ENCODE measurements around the gene SAFB.

Gene SAFB

GRCh38 chr19:5677580-5677979, 54.7 kb downstream of the SAFB start:
- Histone ChIP-seq H2AFZ (ENCODE audit: low read length) (no peak overlapping the region), H4K8ac (ENCODE audit: low read depth, low read length) (no peak overlapping the region), H3K27ac (replicated peaks; ENCODE audit: low read length) (no peak overlapping the region), H4K91ac (ENCODE audit: low read depth, low read length, poor library complexity) (no peak overlapping the region), H3K4ac (ENCODE audit: low read length) (no peak overlapping the region), H3K4me2 (ENCODE audit: insufficient read depth, low read length, poor library complexity, severe bottlenecking) (no peak overlapping the region), H2BK5ac (ENCODE audit: low read length) (peak overlapping the region; percentile 75), H3K27me3 (ENCODE audit: control insufficient read depth in 3 of 3, insufficient read depth in 3 of 3, low read depth in 1 of 3, low read length in 3 of 3) (no peaks in the 10 kb centered on the region), H3K36me3 (replicated peaks in 1 of 2; ENCODE audit: control insufficient read depth in 2 of 2, insufficient read depth in 2 of 2, low read length in 2 of 2) (peaks cover 3 to 21% of the 10 kb centered on the region in 2 donors), H3K79me1 (ENCODE audit: low read depth, low read length) (peaks cover 17% of the 10 kb centered on the region), H3K9me3 (replicated peaks in 1 of 2; ENCODE audit: control insufficient read depth in 2 of 2, insufficient read depth in 1 of 2, low read depth in 1 of 2, low read length in 2 of 2) (peaks cover 0 to 1% of the 10 kb centered on the region in 2 donors), H2AK5ac (ENCODE audit: low read depth, low read length) (no peak overlapping the region), H3K23ac (ENCODE audit: low read depth, low read length, poor library complexity) (peak overlapping the region; percentile 65), H2BK120ac (ENCODE audit: low read depth, low read length) (no peak overlapping the region), H3K4me1 (ENCODE audit: control insufficient read depth in 2 of 2, insufficient read depth in 1 of 2, low read depth in 1 of 2, low read length in 2 of 2) (peaks cover 10 to 23% of the 10 kb centered on the region in 2 donors), H3K4me3 (ENCODE audit: low read length in 2 of 2) (no peak overlapping the region), H2BK12ac (ENCODE audit: low read length) (no peak overlapping the region), H2BK15ac (ENCODE audit: low read length) (no peak overlapping the region), H3K9ac (ENCODE audit: low read depth, low read length, poor library complexity) (peak overlapping the region; percentile 21), H3K14ac (ENCODE audit: low read length) (no peak overlapping the region), H3K18ac (ENCODE audit: low read length) (no peak overlapping the region)
- no peak for DNase-seq (ENCODE audit: low spot score)
- no CpG with 5 or more reads among the region's 9 CpGs for WGBS, 2 donors (ENCODE audit: extremely low coverage in 2 of 2, insufficient read length in 2 of 2, insufficient replicate concordance in 1 of 2)

DNA sequence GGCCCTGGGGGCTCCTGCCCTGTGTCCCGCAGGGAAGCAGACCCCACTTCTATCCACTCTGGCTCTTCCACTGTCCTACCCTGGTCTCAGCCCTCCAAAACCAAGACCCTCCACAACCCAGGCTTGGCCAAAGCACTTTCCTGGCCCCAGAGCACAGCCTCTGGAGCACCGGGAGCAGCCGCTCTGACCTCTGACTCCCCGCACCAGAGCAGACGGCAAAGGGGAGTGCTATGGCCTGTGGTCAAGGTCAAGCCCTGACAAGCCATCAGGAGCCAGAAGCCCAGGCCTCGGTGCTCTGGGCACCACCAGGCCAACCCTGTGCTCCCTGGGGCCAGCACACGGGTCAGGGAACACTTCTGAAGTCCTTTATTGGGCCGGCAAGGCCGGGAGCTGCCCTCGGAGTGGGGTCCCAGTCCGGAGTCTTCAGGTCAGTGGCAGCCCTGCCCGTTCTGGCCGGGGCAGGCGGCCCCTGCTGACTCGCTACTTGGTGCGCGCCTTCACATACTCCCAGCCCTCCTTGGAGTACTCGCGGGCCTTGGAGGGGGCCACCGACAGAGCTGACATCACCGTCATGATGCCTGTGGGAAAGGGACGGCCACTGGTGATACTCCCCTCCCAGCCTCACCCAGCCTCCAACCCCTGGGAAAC, 55.3 kb downstream of the SAFB start:
- no peak overlapping the region for H2BK120ac ChIP-seq (ENCODE audit: low read depth, low read length)
- H3K27ac ChIP-seq (replicated peaks; ENCODE audit: low read length): no peak overlapping the region
- H2BK12ac ChIP-seq (ENCODE audit: low read length): no peak overlapping the region
- no peak overlapping the region for H3K4me2 ChIP-seq (ENCODE audit: insufficient read depth, low read length, poor library complexity, severe bottlenecking)
- H3K14ac ChIP-seq (ENCODE audit: low read length): no peak overlapping the region
- H2AFZ ChIP-seq (ENCODE audit: low read length): no peak overlapping the region
- no CpG with 5 or more reads among the region's 22 CpGs for WGBS, 2 donors (ENCODE audit: extremely low coverage in 2 of 2, insufficient read length in 2 of 2, insufficient replicate concordance in 1 of 2)
- H3K79me1 ChIP-seq (ENCODE audit: low read depth, low read length): peaks cover 17% of the 10 kb centered on the region
- peak overlapping the region; percentile 35 for H2AK5ac ChIP-seq (ENCODE audit: low read depth, low read length)
- H4K91ac ChIP-seq (ENCODE audit: low read depth, low read length, poor library complexity): no peak overlapping the region
- H3K4ac ChIP-seq (ENCODE audit: low read length): no peak overlapping the region
- no peak overlapping the region for H3K4me3 ChIP-seq (ENCODE audit: low read length in 2 of 2)
- no peak overlapping the region for H3K23ac ChIP-seq (ENCODE audit: low read depth, low read length, poor library complexity)
- H2BK5ac ChIP-seq (ENCODE audit: low read length): peak overlapping the region; percentile 75
- H2BK15ac ChIP-seq (ENCODE audit: low read length): no peak overlapping the region
- no peak overlapping the region for H4K8ac ChIP-seq (ENCODE audit: low read depth, low read length)
- no peak overlapping the region for H3K18ac ChIP-seq (ENCODE audit: low read length)
- H3K4me1 ChIP-seq (ENCODE audit: control insufficient read depth in 2 of 2, insufficient read depth in 1 of 2, low read depth in 1 of 2, low read length in 2 of 2): peaks cover 10 to 23% of the 10 kb centered on the region in 2 donors
- peaks cover 0 to 1% of the 10 kb centered on the region in 2 donors for H3K9me3 ChIP-seq (replicated peaks in 1 of 2; ENCODE audit: control insufficient read depth in 2 of 2, insufficient read depth in 1 of 2, low read depth in 1 of 2, low read length in 2 of 2)
- H3K36me3 ChIP-seq (replicated peaks in 1 of 2; ENCODE audit: control insufficient read depth in 2 of 2, insufficient read depth in 2 of 2, low read length in 2 of 2): peaks cover 3 to 19% of the 10 kb centered on the region in 2 donors
- DNase-seq (ENCODE audit: low spot score): no peak
- no peaks in the 10 kb centered on the region for H3K27me3 ChIP-seq (ENCODE audit: control insufficient read depth in 3 of 3, insufficient read depth in 3 of 3, low read depth in 1 of 3, low read length in 3 of 3)
- H3K9ac ChIP-seq (ENCODE audit: low read depth, low read length, poor library complexity): no peak overlapping the region

DNA sequence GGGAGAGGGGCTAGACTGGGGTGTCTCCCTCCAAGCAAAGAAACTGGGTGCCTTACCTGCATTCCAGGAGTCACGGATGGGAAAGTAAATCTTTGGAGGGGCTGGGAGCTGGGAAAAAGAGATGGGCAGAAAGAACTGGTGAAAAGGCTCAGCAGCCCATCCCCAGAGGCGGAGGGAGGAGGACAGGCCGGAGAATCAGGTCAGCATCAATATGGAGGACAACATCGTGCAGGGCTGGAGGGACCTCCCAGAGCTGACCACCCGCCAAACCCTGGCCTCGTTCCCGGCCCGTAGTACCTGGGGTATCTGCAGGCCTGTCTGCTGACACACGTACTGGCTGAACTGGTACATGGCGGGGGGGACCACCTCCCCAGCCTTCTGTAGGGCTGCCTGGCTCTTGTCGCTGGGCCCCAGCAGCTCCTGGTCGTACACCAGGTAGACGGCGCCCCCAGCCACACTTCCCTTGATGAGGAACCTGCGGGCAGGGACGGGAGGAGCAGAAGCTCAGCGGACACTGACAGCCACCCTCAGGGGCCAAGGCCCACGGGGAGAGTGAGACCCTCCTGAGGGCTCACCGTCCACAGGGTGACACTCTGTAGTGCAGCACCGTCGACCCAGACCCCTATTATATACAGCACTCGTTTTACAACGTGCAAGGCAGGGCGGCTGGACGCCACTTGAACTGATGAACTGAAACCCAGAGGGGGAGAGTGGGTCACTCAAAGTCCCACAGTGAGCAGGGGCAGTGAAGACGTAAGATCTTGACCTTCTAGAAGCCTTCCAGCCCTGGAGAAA, 56.6 kb downstream of the SAFB start:
- WGBS, 2 donors (ENCODE audit: extremely low coverage in 2 of 2, insufficient read length in 2 of 2, insufficient replicate concordance in 1 of 2): no CpG with 5 or more reads among the region's 26 CpGs
- peak overlapping the region; percentile 92 for H3K18ac ChIP-seq (ENCODE audit: low read length)
- DNase-seq (ENCODE audit: low spot score): no peak

GRCh38 chr19:5680084-5680436, 57.2 kb downstream of the SAFB start:
- H3K27ac ChIP-seq (replicated peaks; ENCODE audit: low read length): no peak overlapping the region
- peak overlapping the region; percentile 25 for H2BK15ac ChIP-seq (ENCODE audit: low read length)
- H4K8ac ChIP-seq (ENCODE audit: low read depth, low read length): no peak overlapping the region
- peak overlapping the region; percentile 2 for H2BK5ac ChIP-seq (ENCODE audit: low read length)
- no CpG with 5 or more reads among the region's 23 CpGs for WGBS, 2 donors (ENCODE audit: extremely low coverage in 2 of 2, insufficient read length in 2 of 2, insufficient replicate concordance in 1 of 2)
- no peak overlapping the region for H2BK12ac ChIP-seq (ENCODE audit: low read length)
- H3K4ac ChIP-seq (ENCODE audit: low read length): no peak overlapping the region
- peak overlapping the region; percentile 94 for H2AK5ac ChIP-seq (ENCODE audit: low read depth, low read length)
- peak overlapping the region; percentile 96 for H2AFZ ChIP-seq (ENCODE audit: low read length)
- H3K4me2 ChIP-seq (ENCODE audit: insufficient read depth, low read length, poor library complexity, severe bottlenecking): peak overlapping the region; percentile 82
- H3K36me3 ChIP-seq (replicated peaks in 1 of 2; ENCODE audit: control insufficient read depth in 2 of 2, insufficient read depth in 2 of 2, low read length in 2 of 2): peaks cover 4 to 12% of the 10 kb centered on the region in 2 donors
- no peaks in the 10 kb centered on the region for H3K27me3 ChIP-seq (ENCODE audit: control insufficient read depth in 3 of 3, insufficient read depth in 3 of 3, low read depth in 1 of 3, low read length in 3 of 3)
- H3K4me3 ChIP-seq (ENCODE audit: low read length in 2 of 2): peak overlapping the region; percentile 63 to 87
- no peak for DNase-seq (ENCODE audit: low spot score)
- peak overlapping the region; percentile 29 for H3K23ac ChIP-seq (ENCODE audit: low read depth, low read length, poor library complexity)
- peak overlapping the region; percentile 89 for H3K9ac ChIP-seq (ENCODE audit: low read depth, low read length, poor library complexity)
- peaks cover 0 to under 1% of the 10 kb centered on the region in 2 donors for H3K9me3 ChIP-seq (replicated peaks in 1 of 2; ENCODE audit: control insufficient read depth in 2 of 2, insufficient read depth in 1 of 2, low read depth in 1 of 2, low read length in 2 of 2)
- peak overlapping the region; percentile 92 for H3K18ac ChIP-seq (ENCODE audit: low read length)
- no peak overlapping the region for H4K91ac ChIP-seq (ENCODE audit: low read depth, low read length, poor library complexity)
- peaks cover 10 to 23% of the 10 kb centered on the region in 2 donors for H3K4me1 ChIP-seq (ENCODE audit: control insufficient read depth in 2 of 2, insufficient read depth in 1 of 2, low read depth in 1 of 2, low read length in 2 of 2)
- H3K14ac ChIP-seq (ENCODE audit: low read length): no peak overlapping the region
- H3K79me1 ChIP-seq (ENCODE audit: low read depth, low read length): peaks cover 17% of the 10 kb centered on the region
- no peak overlapping the region for H2BK120ac ChIP-seq (ENCODE audit: low read depth, low read length)

More for the DNA sequence above, 56.6 kb downstream of the SAFB start:
- peak overlapping the region; percentile 63 to 87 for H3K4me3 ChIP-seq (ENCODE audit: low read length in 2 of 2)
- peak overlapping the region; percentile 29 for H3K23ac ChIP-seq (ENCODE audit: low read depth, low read length, poor library complexity)
- peaks cover 0 to 1% of the 10 kb centered on the region in 2 donors for H3K9me3 ChIP-seq (replicated peaks in 1 of 2; ENCODE audit: control insufficient read depth in 2 of 2, insufficient read depth in 1 of 2, low read depth in 1 of 2, low read length in 2 of 2)
- no peaks in the 10 kb centered on the region for H3K27me3 ChIP-seq (ENCODE audit: control insufficient read depth in 3 of 3, insufficient read depth in 3 of 3, low read depth in 1 of 3, low read length in 3 of 3)
- peak overlapping the region; percentile 82 for H3K4me2 ChIP-seq (ENCODE audit: insufficient read depth, low read length, poor library complexity, severe bottlenecking)
- H3K4me1 ChIP-seq (ENCODE audit: control insufficient read depth in 2 of 2, insufficient read depth in 1 of 2, low read depth in 1 of 2, low read length in 2 of 2): peaks cover 10 to 23% of the 10 kb centered on the region in 2 donors
- H3K36me3 ChIP-seq (replicated peaks in 1 of 2; ENCODE audit: control insufficient read depth in 2 of 2, insufficient read depth in 2 of 2, low read length in 2 of 2): peaks cover 2 to 12% of the 10 kb centered on the region in 2 donors
- no peak overlapping the region for H2BK120ac ChIP-seq (ENCODE audit: low read depth, low read length)
- H2BK5ac ChIP-seq (ENCODE audit: low read length): peak overlapping the region; percentile 2
- no peak overlapping the region for H3K14ac ChIP-seq (ENCODE audit: low read length)
- peak overlapping the region; percentile 25 for H2BK15ac ChIP-seq (ENCODE audit: low read length)
- peak overlapping the region; percentile 94 for H2AK5ac ChIP-seq (ENCODE audit: low read depth, low read length)
- H3K27ac ChIP-seq (replicated peaks; ENCODE audit: low read length): no peak overlapping the region
- H3K4ac ChIP-seq (ENCODE audit: low read length): no peak overlapping the region
- no peak overlapping the region for H2BK12ac ChIP-seq (ENCODE audit: low read length)
- peak overlapping the region; percentile 89 for H3K9ac ChIP-seq (ENCODE audit: low read depth, low read length, poor library complexity)
- H4K8ac ChIP-seq (ENCODE audit: low read depth, low read length): no peak overlapping the region
- peaks cover 17% of the 10 kb centered on the region for H3K79me1 ChIP-seq (ENCODE audit: low read depth, low read length)
- H4K91ac ChIP-seq (ENCODE audit: low read depth, low read length, poor library complexity): no peak overlapping the region
- peak overlapping the region; percentile 96 for H2AFZ ChIP-seq (ENCODE audit: low read length)

Data from neuronal stem cell (in vitro differentiated cells).